Pancreas (tissue), 10 donors: Measurements from ENCODE around the gene LTV1. TPM values are rescaled to one million over a fixed set of nuclear protein-coding genes. Genes with fewer than 3 reads are reported as not detected.

Experiments
- ATAC-seq, 4 donors: fragments of 200-7000 bp; cut with Tn5 transposase; one replicate each; pipeline versions ENCODE4 v1.8.0 to v1.9.1; 2020; ENCODE audit warnings: mild to moderate bottlenecking in 4 of 4, moderate library complexity in 4 of 4
- DNase-seq, 6 donors: peaks; one replicate each; pipeline ENCODE4 v3.0.0-alpha.2; 2020
- FAIRE-seq: peaks from 2 replicates; lab custom pipeline; 2012; peaks lifted over from hg19 to GRCh38; lab: Jason Lieb, UNC
- H3K27ac ChIP-seq, 4 donors: fragments of 200-600 bp; sonication (generic); 1 replicate in 3 of 4; 2 replicates in 1 of 4; pipeline versions ENCODE4 v1.5.0 to v1.8.0; 2020
- H3K27me3 ChIP-seq, 4 donors: fragments of 200-600 bp; one replicate each; pipeline ENCODE4 v1.8.0; 2021
- H3K36me3 ChIP-seq, 3 donors: fragments of 200-600 bp; sonication (generic) in 1 of 3; one replicate each; pipeline versions ENCODE4 v1.5.0 to v1.8.0; 2020 to 2021
- H3K4me1 ChIP-seq, 3 donors: fragments of 200-600 bp; one replicate each; pipeline ENCODE4 v1.8.0; 2021
- H3K4me3 ChIP-seq, 4 donors: fragments of 200-600 bp; sonication (generic) in 2 of 4; one replicate each; pipeline versions ENCODE4 v1.5.0 to v1.8.0; 2020 to 2021
- H3K9me3 ChIP-seq, 4 donors: fragments of 200-600 bp; one replicate each; pipeline ENCODE4 v1.8.0; 2021
- CTCF ChIP-seq, 4 donors: fragments of 200-600 bp; sonication (generic) in 3 of 4; IDR thresholded peaks; one replicate each; pipeline versions ENCODE4 v1.5.0 to v1.8.0; 2021; ENCODE audit warnings: antibody characterized with exemption in 4 of 4
- WGBS, 2 donors: extraction: QIAGEN DNeasy Blood & Tissue Kit; methylation state at CpG; one replicate each; pipeline ENCODE4 v1.1.7; 2013; 5-methylcytosine and 5-hydroxymethylcytosine counted together
- intact Hi-C, 3 donors: fragments of 100-400 bp; cut with DNase I; formaldehyde crosslinking; loops; one replicate each; pipeline versions ENCODE4 v1.11.1 to v1.14.2; 2022
- polyA plus RNA-seq, 2 donors: library from polyadenylated mRNA; stranded (reverse); fragments of 200-250 nt; gene quantifications; one replicate each; pipeline ENCODE4 v1.2.3, GENCODE V29; 2013
- total RNA-seq, 6 donors: library from RNA; stranded (reverse); fragmentation: NEBNext Ultra II Directional in 4 of 6; extraction: Animal tissue kit (Norgen Biotek cat#: 25700) in 4 of 6; gene quantifications; one replicate each; pipeline versions ENCODE4 v1.2.1 to v1.2.4, GENCODE V29; 2021 to 2023
- donor health status: healthy with polysubstance abuse.
- donor health status: DM: no; HTN: no; CAD: no; lungs with moderate emphysema.
- donor health status: DM: no; HTN: no; CAD: no.
- donor health status: control.
- donor health status: control.
- donor health status: Bipolar disorder and iron deficiency.
- donor health status: DM: yes; HTN: yes; CAD: no.
- donor health status: DM: no; HTN: no; CAD: no.
- donor health status: DM: no; HTN: no; CAD: no.
- donor health status: DM: yes; HTN: yes; CAD: no.

LTV1 gene
- total and polyA plus RNA-seq, 8 donors: 6.5 to 16.6 (median 9.4) TPM

GRCh38 chr6:143811501-143812157, 31.5 kb upstream of the LTV1 start:
- 39 to 50% methylated on average over 2 of the region's 2 CpGs for WGBS, 2 donors
- H3K4me1 ChIP-seq: peaks cover 0 to 12% (median 8%) of the 10 kb centered on the region in 3 donors
- no peaks in the 10 kb centered on the region for H3K27me3 ChIP-seq
- H3K27ac ChIP-seq: no peak overlapping the region
- no peaks in the 10 kb centered on the region for H3K9me3 ChIP-seq
- DNase-seq (no peak), FAIRE-seq (no peak), ATAC-seq (peak; percentile 55 to 87 (median 68))
- intact Hi-C loops: no loop called here
- H3K4me3 ChIP-seq: no peak overlapping the region
- no peak for TF ChIP-seq CTCF (IDR thresholded peaks at IDR 0.05)
- no peaks in the 10 kb centered on the region for H3K36me3 ChIP-seq

GRCh38 chr6:143817621-143818020, 25.5 kb upstream of the LTV1 start:
- no peak for TF ChIP-seq CTCF (IDR thresholded peaks at IDR 0.05)
- no peak for DNase-seq
- ATAC-seq: no peak
- H3K27me3 ChIP-seq: no peaks in the 10 kb centered on the region
- no peak overlapping the region for H3K27ac ChIP-seq
- no peak for FAIRE-seq
- H3K9me3 ChIP-seq: no peaks in the 10 kb centered on the region
- H3K4me1 ChIP-seq: no peaks in the 10 kb centered on the region
- intact Hi-C loops: no loop called here
- no peaks in the 10 kb centered on the region for H3K36me3 ChIP-seq
- H3K4me3 ChIP-seq: no peak overlapping the region

GRCh38 chr6:143821359-143821758, 21.8 kb upstream of the LTV1 start:
- Histone ChIP-seq H3K9me3 (no peaks in the 10 kb centered on the region), H3K27ac (no peak overlapping the region), H3K27me3 (no peaks in the 10 kb centered on the region), H3K36me3 (no peaks in the 10 kb centered on the region), H3K4me1 (no peaks in the 10 kb centered on the region), H3K4me3 (no peak overlapping the region)
- no peak for ATAC-seq
- no peak for FAIRE-seq
- DNase-seq: no peak
- 91 to 93% methylated on average over 6 of the region's 6 CpGs for WGBS, 2 donors
- no peak for TF ChIP-seq CTCF (IDR thresholded peaks at IDR 0.05)
- intact Hi-C loops: no loop called here

- WGBS, 2 donors: 46 to 55% methylated on average over 3 of the region's 3 CpGs
- TF ChIP-seq CTCF (IDR thresholded peaks at IDR 0.05): no peak
- intact Hi-C loops: no loop called here
- Histone ChIP-seq H3K27me3 (no peaks in the 10 kb centered on the region), H3K27ac (no peak overlapping the region), H3K4me3 (no peak overlapping the region), H3K36me3 (no peaks in the 10 kb centered on the region), H3K4me1 (no peaks in the 10 kb centered on the region), H3K9me3 (no peaks in the 10 kb centered on the region)
- ATAC-seq: no peak
- FAIRE-seq: no peak
- no peak for DNase-seq
Observed at GRCh38 chr6:143822584-143823024, 20.5 kb upstream of the LTV1 start.

GRCh38 chr6:143823548-143823947, 19.6 kb upstream of the LTV1 start:
- Histone ChIP-seq H3K9me3 (no peaks in the 10 kb centered on the region), H3K27me3 (no peaks in the 10 kb centered on the region), H3K4me3 (no peak overlapping the region), H3K36me3 (no peaks in the 10 kb centered on the region), H3K27ac (no peak overlapping the region), H3K4me1 (no peaks in the 10 kb centered on the region)
- no peak for ATAC-seq
- TF ChIP-seq CTCF (IDR thresholded peaks at IDR 0.05): no peak
- intact Hi-C loops: no loop called here
- no peak for DNase-seq
- 88 to 93% methylated on average over 6 of the region's 6 CpGs for WGBS, 2 donors
- FAIRE-seq: no peak
